Measurements from ENCODE around the gene STRIP2.
"Not testable (repeated sequence)": the region's sequence is repeated elsewhere in the genome, so short reads cannot be mapped to it uniquely, and the experiment has no call there.

STRIP2 gene

DNA sequence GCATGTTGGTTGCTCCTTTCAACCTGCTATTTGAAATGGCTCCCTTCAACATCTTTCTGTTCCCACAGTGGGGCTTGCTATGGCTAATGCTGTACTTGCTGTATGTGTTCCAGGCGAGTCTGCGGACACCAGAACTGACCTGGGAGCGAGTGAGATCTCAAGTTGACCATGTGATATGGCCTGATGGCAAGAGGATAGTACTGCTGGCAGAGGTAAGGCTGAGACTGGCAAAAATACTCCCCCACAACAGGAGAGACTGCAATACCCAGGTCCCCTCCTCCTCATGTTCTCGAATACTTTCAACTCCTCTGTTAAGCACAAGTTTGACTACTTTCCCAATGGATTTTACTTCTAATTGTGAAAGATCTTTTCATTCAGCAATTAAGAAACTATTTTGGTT lies 11.5 kb upstream of the STRIP2 start:
- no peak for DNase-seq

DNA sequence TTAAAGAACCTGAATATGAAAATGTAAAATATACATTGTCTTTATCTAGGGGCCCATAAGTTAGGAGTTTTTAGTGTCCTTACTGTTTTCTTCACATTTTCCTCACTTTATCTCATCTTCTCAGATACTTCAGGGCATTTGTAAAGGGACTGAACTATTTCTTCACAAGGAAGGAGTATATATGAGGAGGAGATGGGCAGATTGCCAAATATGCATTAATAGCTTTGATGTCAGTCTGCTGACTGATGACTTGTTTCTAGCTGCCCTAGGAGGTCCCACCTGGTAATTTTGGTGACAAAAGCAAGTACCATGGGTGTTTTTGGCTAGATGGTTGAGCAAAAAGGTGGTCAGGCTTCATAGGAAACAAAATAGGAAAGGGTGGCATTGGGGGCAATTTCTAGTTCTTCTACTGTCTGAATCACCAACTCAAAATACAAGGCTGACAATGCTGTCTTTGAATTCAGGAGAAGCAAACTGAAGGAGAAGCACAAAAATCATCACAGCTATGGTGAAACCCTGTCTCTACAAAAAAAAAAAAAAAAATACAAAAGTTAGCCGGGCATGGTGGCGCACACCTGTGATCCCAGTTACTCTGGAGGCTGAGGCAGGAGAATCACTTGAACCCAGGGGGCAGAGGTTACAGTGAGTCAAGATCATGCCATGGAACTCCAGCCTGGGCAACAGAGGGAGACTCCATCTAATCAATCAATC lies 10.4 kb upstream of the STRIP2 start:
- peak; percentile 29 for DNase-seq

DNA sequence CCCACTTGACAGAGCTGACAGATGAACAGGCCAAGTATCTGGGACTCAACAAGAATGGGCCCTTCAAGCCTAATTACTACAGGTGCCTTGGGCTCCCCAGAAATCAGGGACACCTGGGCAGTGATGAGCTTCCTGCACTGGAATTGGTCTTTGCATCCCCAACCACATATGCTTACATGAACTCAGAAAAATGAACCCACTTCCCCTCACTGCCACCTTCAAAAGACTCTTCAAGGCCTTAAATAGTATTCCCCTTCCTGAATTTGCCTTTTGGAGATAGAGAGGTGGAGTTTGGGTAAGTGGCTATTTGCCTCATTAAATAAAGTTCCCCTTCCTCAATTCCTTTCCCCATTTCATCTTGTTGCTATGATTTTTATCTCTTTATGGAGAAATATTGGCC lies 7.8 kb upstream of the STRIP2 start:
- no peak for DNase-seq

DNA sequence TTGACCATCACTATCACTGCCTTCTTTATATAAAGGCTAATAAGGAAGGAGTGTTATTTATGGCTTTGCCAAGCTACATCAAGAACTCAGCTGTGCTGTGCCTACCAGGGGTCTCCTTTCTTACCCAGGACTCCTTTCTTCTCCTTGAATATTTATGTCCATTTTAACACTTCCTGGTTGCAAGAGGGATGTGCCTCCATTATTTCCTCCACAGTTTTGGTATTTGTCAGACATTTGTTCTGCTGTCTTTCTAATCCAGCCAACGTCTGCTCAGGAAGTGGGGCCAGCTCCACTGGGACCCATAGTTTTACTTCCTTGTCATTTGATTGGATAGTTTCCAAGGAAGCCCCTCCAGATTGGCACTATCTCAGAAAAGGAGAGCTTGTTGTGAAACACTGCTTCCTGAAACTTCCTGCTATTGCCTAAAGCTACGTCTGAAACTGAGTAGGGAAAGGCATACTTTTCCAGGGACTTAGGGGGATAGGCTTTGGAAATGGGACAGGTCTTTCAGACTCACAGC lies 6.6 kb upstream of the STRIP2 start:
- no peak for DNase-seq

DNA sequence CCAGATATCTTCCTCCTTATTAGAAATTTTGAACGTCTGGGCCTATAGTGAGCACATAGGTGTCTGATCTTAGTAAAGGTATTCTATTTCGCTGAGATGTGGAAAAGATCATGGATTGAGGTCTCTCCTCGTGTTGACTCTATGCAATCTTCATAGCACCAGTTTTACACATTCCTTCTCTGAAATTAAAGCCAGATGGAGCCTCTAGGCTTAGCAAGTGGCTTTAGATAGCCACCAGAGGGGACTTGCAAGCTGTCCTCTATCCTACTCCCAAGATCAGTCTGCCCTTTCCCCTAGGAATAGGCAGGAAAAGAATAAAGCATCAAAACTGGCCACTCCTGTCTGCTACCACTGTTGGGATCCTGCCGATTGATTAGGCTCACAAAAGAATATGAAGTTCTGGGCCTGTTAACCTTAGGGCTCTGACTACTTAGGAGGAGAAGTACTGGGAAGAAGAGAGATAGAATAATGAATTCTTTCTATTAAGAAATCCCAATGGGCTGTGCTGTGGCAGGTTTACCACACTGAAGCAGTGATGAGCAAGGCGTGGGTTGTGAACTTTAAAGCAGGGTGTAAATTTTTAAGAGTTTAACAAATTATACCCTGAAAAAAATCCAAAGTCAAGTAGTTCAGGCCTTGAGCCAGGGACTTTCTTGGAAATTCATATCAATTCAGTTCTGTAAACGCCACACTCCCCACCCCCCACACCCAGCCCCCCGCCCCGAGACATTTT lies 2.2 kb upstream of the STRIP2 start:
- no peak for DNase-seq

DNA sequence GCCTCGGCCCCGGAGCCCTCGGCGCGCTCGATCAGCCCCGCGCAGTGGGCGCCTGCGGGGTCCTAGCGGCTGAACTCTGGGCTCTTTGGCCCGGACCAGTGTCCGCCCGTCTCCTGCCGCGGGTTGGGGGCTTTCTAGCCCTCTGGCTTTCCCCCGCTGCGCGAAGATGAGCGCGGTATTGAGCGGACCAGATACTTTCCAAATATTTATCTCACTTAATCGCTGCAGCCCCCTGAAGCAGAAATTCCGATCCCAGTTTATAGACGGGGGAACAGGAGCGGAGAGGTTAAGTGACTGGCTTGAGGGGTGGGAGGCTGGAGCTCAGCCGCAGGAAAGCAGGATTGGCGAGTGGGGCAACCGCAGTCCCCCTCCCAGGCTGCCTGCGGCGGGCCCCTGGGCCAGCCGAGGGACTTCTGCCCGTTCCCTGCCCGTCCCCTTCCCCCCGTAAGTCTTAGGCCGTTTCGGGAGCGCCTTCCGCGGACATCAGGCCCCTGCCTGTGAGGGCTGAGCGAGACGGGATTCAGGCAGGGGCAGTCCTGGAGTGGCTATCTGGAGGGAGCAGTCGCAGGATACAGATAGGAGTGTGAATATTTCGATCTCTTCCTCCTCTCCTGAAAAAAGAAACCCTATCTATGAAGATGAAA lies 565 bp downstream of the STRIP2 start:
- DNase-seq = peak; percentile 29

DNA sequence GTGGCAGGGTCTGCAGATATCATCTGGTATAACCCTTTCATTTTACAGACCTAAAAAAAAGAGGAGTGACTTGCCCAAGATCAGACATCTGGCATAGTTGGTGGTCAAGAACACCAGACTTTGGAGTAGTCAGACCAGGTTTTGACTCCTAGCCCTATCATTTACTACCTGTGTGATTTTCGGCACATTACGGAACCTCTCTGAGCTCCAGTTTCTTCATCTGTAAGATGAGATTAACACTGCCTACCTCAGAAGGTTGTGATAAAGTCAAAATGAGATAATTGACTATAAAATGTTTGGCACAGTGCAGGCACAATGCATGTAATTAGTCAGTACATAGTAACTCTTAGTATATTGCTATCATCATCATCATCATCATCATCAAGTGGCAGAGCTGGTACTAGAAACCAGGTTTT lies 1.2 kb downstream of the STRIP2 start:
- no peak for DNase-seq

DNA sequence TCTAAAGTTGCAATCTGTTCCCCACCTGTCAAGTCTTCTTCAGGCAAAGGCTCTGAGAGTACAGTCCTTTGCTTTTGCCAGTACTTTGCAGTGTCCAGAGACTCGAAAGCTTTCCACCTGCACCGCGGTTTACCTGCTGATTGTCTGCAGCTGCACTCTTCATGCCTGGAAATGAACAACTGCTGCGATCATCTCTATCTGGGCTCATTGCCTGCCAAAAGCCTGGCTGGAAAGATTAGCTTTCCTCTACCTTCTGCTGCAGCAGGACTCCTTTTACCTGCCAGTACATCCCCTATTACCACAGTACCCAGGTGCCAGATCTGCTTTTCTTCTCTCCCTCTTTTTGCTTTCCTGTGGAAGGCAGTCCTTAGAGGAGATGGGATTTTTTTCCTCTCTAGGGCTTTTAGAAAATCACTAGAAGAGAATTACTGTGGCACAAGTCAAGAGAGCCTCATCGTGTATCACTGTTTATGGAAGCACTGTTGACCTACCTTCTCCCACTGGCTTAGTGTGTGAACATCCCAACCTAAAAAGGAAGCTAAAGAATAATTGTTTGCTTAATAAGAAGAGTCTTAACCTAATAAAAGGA lies 2.2 kb downstream of the STRIP2 start:
- no peak for DNase-seq

DNA sequence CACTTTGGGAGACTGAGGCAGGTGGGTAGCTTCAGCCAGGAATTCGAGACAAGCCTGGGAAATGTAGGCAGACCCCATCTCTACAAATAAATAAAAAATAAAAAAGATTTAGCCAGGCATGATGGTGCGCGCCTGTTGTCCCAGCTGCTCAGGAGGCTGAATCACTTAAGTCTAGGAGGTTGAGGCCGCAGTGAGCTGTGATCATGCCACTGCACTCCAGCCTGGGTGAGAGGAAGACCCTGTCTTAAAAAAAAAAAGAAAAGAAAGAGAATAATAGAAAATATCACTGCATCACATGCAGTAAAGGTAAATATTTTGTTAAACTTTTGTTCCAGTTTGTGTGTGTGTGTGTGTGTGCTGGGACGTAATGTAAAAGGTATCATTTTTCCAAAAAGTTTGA lies 3.0 kb downstream of the STRIP2 start:
- DNase-seq = no peak

DNA sequence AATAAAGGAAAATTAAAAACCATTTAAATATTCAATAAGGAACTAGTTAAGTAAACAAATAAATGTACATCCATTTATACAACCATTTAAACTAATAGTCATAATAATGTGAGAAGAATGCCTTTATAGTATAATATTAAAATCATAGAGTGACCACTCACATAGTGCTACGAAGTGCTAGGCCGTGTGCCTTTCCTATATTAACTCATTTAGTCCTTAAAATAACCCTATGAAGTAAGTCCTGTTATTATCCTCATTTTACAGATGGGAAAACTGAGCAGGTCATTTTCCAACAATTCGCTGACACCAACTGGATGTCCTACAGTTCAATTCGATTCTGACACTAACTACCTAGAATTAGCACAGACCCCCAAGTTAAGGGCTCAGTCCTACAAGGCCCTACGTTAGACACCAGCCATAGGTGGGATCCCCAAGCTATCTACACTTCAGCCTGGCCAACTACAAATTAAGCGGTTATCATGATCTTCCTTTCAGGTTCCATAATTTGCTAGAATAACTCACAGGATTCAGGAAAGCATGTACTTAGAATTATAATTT lies 4.1 kb downstream of the STRIP2 start:
- DNase-seq = no peak

DNA sequence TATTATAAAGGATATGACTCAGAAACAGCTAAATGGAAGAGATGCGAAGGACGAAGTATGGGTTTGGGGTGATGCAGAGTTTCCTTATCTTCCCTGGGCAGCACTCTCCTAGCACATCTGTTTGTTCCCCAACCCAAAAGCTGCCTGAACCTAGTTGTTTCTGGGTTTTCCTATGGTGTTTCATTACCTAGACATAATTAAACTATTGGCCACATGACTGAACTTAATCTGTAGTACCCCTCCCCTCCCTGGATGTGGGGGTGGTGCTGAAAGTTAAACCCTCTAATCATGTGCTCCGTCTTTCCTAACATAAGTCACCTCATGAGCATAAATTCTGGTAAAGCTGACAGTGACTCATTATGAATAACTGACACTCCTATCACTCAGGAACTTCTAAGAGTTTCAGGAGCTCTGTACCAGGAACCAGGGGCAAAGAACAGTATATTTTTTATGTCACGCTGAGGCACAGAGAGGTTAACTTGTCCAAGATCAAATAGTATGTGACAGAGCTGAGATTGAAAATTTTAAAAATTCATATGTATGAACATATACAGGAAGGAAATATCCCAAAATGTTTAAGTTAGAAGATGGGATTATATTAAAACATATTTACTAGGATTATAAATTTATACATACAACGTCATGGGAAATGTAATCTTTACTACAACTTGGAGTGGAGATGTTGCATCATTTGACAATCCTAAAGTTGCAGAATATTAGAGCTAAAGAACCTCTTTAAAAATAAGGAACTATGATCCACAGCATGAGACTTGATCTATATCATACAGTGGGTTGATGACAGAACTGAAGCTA lies 4.8 kb downstream of the STRIP2 start:
- peak; percentile 62 for DNase-seq

DNA sequence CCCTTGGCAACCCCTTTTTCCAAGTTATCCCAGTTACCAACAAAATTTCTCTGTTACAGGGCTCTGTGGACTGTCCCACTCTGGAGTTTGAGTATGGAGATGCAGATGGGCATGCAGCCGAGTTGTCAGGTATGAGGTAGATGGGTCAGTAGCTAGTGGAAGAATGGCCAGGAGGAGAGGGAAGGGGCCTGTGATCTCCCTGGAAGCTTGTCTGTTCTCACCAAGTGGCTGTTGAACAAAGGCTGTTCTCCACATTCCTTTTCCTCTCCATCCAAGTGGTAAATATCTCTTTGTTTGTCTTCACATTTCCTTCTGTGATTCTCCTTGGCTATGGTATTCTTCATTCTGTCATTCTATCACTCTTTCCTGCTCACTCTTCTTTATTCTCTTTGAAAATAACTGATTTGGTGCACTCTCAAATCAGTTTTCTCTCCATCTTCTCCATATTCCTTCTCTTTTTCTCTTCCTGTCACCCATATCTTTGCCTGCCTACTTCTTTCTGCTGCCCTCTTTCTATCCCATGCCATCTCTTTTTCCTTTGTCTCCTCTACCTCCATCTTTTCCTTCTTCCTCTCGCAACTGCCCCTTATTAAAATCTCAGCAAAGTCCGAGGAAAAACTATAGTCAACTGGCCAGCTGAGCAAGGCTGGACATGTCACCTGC lies 5.9 kb downstream of the STRIP2 start:
- no peak for DNase-seq

DNA sequence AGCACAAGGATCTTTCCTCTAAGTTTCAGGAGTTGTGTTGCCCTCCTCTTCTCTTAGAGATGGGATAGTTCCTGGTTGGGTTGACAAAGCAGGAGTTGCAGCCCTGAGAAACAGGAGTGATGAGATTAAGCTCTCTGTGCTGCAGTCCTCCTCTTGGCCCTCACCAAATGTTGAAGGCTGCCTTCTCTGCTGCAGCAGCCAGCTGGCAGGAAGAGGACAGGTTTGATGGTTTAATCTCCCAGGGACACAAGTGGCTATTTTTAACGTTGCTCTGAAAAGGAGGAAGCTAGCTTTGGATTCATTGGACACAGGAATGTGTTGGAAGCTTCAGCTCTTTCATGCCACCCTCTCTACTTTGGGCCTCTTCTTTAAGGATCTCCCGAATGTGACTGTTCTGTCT lies 9.4 kb downstream of the STRIP2 start:
- DNase-seq = no peak

DNA sequence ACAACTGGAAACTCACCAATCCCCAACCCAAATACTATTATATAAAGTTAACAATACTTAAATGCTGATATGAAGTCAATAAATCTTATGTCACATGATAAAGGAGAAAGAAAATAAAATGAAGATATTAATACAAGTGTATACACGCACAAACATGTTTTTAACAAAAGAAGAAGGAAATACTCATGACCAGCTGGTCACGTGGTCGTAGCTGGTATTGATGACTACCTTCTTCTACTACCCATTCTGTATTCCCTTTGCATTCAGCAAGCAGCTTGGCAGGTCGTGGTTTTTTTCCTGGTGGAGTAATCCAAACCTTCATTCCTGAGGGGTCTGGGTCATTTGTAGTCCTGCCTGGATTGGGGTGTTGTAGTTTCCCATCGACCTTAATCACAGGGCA lies 10.5 kb downstream of the STRIP2 start:
- not testable (repeated sequence) for DNase-seq

DNA sequence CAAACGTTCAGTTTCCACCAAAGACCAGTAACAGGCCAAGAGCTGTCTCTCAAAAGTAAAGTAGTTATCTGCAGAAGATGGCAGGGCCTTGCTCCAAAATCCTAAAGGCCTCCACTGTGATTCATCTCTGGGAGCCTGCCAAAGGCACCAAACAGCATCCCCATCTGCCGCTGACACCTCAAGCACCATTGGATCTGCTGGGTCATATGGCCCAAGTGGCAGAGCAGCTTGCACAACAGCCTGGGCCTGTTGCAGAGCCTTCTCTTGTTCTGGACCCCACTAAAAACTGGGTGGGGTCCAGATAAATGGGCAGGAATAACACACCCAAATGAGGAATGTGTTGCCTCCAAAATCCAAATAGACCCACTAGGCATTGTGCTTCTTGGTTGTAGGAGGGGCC lies 12.7 kb downstream of the STRIP2 start:
- DNase-seq = peak; percentile 53

DNA sequence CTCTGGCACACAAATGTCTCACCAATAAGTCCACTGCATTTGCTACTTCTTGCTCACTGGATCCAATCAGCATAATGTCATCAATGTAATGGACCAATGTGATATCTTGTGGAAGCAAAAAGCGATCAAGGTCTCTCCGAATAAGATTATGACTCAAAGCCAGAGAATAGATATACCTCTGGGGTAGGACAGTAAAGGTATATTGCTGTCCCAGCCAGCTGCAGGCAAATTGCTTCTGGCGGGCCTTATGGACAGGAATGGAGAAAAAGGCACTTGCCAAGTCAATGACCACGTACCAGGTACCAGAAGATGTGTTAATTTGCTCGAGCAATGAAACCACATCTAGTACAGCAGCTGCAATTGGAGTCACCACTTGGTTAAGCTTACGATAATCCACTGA lies 13.2 kb downstream of the STRIP2 start:
- DNase-seq = not testable (repeated sequence)

DNA sequence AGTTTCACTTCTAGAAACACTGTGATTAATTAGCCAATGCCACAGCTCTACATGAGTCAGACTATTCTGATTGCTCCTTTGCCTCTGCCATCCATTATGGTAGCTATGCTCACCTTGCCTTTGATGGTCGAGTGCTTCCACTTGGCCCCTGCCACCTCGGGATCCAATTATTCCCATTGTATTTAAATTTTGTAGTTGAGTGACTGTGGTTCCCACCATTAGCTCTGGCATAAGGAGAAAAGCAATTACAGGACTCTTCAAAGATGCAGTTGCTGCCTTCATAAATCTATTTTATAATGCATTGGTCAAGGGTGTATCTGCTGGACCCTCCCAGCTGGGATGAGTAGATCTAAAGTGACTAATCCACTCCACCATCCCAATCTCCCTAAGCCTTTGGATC lies 14.4 kb downstream of the STRIP2 start:
- not testable (repeated sequence) for DNase-seq

DNA sequence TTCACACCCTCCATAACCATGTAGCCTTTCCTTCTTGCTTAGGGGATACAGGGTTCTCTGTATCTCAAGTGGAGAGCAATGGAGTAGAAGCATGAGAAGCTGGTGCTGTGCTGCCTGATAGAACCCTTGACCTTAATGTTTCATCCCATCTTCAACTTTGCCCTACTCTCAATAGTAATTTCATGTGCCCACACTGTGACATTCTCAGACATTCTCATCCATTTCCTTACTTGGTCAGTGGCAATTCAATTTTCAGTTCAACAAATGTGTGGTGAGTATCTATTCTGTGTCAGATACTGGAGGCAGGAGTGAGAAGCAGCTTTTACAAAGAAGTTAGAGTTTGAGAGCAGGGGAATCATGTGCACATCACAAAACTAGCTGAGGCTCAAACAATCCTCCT lies 16.1 kb downstream of the STRIP2 start:
- DNase-seq = no peak

DNA sequence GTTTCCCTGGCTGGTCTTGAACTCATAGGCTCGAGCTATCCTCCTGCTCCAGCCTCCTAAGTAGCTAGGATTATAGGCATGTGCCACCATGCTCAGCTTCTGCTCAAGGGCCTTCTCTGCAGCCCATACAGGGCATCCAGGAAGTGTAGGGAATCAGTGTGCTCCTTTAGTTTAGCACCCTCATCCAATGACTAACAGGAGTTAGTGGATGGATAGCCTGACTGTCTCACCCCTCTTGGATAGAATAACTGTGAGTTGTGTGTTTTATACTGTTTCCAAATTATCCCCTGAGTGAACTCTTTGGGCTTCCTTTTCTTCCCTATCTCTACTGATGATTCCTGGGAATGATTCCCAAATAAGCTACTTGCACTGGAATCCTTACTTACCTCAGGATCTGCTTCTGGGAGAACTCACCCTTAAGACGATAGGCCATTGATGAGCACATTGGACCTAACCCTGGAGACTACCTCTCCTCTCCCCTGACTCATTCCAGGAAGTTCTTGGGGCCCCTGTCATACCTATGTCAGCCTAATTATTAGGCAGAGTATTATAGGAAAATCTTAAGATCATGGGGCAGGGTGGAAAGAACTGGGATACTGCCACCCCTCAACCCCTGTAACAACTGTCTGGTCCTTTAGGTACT lies 18.5 kb downstream of the STRIP2 start:
- DNase-seq = no peak

DNA sequence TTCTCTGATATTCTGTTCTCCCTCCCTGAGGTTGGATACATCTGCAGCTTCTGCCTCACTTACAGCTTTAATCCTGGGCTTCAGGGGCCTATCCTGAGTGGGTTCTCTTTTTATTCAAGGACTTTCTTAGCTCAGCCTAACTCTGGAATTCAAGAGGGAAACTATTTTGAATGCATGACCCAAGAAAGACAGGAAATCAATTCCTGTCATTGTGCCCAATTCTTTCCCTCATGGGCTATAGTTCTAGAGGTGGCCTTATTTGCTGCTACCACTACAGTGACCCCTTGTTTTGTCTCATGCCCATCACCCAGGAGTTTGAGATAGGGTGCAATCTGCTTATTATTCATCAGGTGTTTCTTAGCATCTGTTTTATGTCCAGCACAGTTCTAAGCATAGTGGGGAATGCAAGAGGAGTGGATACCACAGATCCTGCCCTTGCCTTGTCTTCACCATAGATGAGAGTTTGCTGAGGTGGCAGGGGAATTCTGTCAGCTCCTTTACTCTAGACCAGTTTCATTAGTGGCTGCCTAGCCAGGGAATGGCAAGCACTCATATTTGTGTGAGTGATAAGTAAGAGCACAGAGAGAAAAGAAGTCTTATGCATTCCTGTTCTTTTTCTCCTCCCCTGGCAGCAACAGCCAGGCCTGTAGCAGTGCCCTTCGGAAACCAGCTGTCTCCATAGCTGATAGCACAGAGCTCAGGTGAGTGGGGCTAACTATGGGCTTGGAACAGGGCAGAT lies 19.4 kb downstream of the STRIP2 start:
- DNase-seq = no peak

DNA sequence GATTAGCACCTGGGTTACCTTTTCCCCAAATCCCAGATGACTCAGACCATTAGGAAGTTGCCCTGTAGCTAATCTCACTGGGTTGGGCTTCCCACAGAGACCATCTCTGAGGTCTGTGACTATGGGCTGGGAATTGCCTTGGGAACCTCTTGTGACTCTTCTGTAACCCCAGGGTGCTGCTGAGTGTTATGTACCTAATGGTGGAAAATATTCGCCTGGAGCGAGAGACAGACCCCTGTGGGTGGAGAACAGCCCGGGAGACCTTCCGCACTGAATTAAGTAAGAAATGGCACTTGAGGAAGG lies 20.0 kb downstream of the STRIP2 start:
- DNase-seq = no peak

Data from EL (cell line).